ENCODE data around the gene GMPS. TPM values are rescaled to one million over a fixed set of nuclear protein-coding genes. Genes with fewer than 3 reads are reported as not detected.
A peak's percentile ranks its signal among the peaks of the same experiment; 100 is the strongest.

The GMPS gene
- total and polyA plus RNA-seq, 2 of the 13 experiments (the other 11 are each of a cell fraction or from before 2014, with no cell fraction given), result 29.6 to 85.5 TPM

- no peak for TF ChIP-seq ZNF512B (CRISPR knock-in tag; IDR thresholded peaks at IDR 0.05; ENCODE audit: borderline replicate concordance)
- 0 out of 2 replicates have a peak, but pooled peaks have one; percentile 48 for TF ChIP-seq MED13 (CRISPR knock-in tag; IDR thresholded peaks at IDR 0.05)
- no peak for TF ChIP-seq NAIF1 (CRISPR knock-in tag; IDR thresholded peaks at IDR 0.05; ENCODE audit: borderline replicate concordance)
- TF ChIP-seq ZNF431 (CRISPR knock-in tag; IDR thresholded peaks at IDR 0.05; ENCODE audit: borderline replicate concordance, low read depth), result 0 out of 2 replicates have a peak, but pooled peaks have one; percentile 11
- no peak for TF ChIP-seq CEBPB (IDR thresholded peaks at IDR 0.05; ENCODE audit: borderline replicate concordance, low read depth, low read length)
- TF ChIP-seq SMYD3 (CRISPR knock-in tag; IDR thresholded peaks at IDR 0.05), result no peak
- TF ChIP-seq, protein P1, sequence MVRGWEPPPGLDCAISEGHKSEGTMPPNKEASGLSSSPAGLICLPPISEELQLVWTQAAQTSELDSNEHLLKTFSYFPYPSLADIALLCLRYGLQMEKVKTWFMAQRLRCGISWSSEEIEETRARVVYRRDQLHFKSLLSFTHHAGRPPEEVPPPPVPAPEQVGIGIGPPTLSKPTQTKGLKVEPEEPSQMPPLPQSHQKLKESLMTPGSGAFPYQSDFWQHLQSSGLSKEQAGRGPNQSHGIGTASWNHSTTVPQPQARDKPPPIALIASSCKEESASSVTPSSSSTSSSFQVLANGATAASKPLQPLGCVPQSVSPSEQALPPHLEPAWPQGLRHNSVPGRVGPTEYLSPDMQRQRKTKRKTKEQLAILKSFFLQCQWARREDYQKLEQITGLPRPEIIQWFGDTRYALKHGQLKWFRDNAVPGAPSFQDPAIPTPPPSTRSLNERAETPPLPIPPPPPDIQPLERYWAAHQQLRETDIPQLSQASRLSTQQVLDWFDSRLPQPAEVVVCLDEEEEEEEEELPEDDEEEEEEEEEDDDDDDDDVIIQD (CRISPR knock-in tag; IDR thresholded peaks at IDR 0.05; ENCODE audit: low read depth), result peak; percentile 74; the same call in 1 of the 2 replicates
- 0 out of 2 replicates have a peak, but pooled peaks have one; percentile 36 for TF ChIP-seq NFATC3 (CRISPR knock-in tag; IDR thresholded peaks at IDR 0.05)
- no peak for TF ChIP-seq NFE2L1 (CRISPR knock-in tag; IDR thresholded peaks at IDR 0.05; ENCODE audit: borderline replicate concordance)
- TF ChIP-seq REL (CRISPR knock-in tag; conservative IDR thresholded peaks at IDR 0.05), result no peak
- no peak for TF ChIP-seq CHCHD3 (CRISPR knock-in tag; IDR thresholded peaks at IDR 0.05)
- no peak for TF ChIP-seq MTF2 (CRISPR knock-in tag; IDR thresholded peaks at IDR 0.05; ENCODE audit: borderline replicate concordance)
- TF ChIP-seq SP4 (CRISPR knock-in tag; IDR thresholded peaks at IDR 0.05), result peak; percentile 96
- TF ChIP-seq, protein P2, sequence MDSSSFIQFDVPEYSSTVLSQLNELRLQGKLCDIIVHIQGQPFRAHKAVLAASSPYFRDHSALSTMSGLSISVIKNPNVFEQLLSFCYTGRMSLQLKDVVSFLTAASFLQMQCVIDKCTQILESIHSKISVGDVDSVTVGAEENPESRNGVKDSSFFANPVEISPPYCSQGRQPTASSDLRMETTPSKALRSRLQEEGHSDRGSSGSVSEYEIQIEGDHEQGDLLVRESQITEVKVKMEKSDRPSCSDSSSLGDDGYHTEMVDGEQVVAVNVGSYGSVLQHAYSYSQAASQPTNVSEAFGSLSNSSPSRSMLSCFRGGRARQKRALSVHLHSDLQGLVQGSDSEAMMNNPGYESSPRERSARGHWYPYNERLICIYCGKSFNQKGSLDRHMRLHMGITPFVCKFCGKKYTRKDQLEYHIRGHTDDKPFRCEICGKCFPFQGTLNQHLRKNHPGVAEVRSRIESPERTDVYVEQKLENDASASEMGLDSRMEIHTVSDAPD (CRISPR knock-in tag; IDR thresholded peaks at IDR 0.05), result 0 out of 2 replicates have a peak, but pooled peaks have one; percentile 3
- peak; percentile 6; the same call in 1 of the 2 replicates for TF ChIP-seq ZBTB26 (CRISPR knock-in tag; IDR thresholded peaks at IDR 0.05; ENCODE audit: borderline replicate concordance)
- 0 out of 2 replicates have a peak, but pooled peaks have one; percentile 18 for TF ChIP-seq FOXO1 (CRISPR knock-in tag; IDR thresholded peaks at IDR 0.05)
- no peak for TF ChIP-seq SETDB1 (CRISPR knock-in tag; IDR thresholded peaks at IDR 0.05; ENCODE audit: borderline replicate concordance)
- TF ChIP-seq ZNF468 (CRISPR knock-in tag; IDR thresholded peaks at IDR 0.05), result no peak
- TF ChIP-seq HOXA9 (CRISPR knock-in tag; IDR thresholded peaks at IDR 0.05; ENCODE audit: borderline replicate concordance), result no peak; the same call in 1 of the 2 replicates
- TF ChIP-seq POLR2G (IDR thresholded peaks at IDR 0.05; ENCODE audit: low read depth, low read length), result peak; percentile 79
- TF ChIP-seq ZNF33A (CRISPR knock-in tag; IDR thresholded peaks at IDR 0.05; ENCODE audit: borderline replicate concordance), result no peak
Observed at GRCh38 chr3:155870133-155870944, at the start of gene GMPS (continued).
